Gastrocnemius medialis (tissue), 4 donors: ENCODE measurements around the gene MMAA. TPM values are rescaled to one million over a fixed set of nuclear protein-coding genes. Genes with fewer than 3 reads are reported as not detected.
"Not testable (repeated sequence)": the region's sequence is repeated elsewhere in the genome, so short reads cannot be mapped to it uniquely, and the experiment has no call there.

Source experiments
- ATAC-seq, 2 donors: fragments of 150-250 bp; one replicate each; pipeline ENCODE4 v1.9.1; 2016
- DNase-seq, 2 donors: peaks; one replicate each; pipeline ENCODE4 v3.0.0-alpha.2; 2019
- H3K27ac ChIP-seq, 4 donors: fragments of 200-600 bp; sonication (generic); 1 replicate in 1 of 4; 2 replicates in 3 of 4; pipeline ENCODE4 v1.5.1; 2016 to 2018; ENCODE audit warnings: mild to moderate bottlenecking in 2 of 4, moderate library complexity in 1 of 4
- H3K27me3 ChIP-seq, 3 donors: fragments of 200-600 bp; sonication (generic) in 2 of 3; 1 replicate in 1 of 3; 2 replicates in 2 of 3; pipeline versions ENCODE4 v1.5.1 to v1.6.0; 2016 to 2019; ENCODE audit warnings: mild to moderate bottlenecking in 1 of 3, moderate library complexity in 1 of 3
- H3K36me3 ChIP-seq, 2 donors: fragments of 200-600 bp; sonication (generic) in 1 of 2; one replicate each; pipeline ENCODE4 v1.5.1; 2017 to 2018
- H3K4me1 ChIP-seq, 2 donors: fragments of 200-600 bp; sonication (generic) in 1 of 2; one replicate each; pipeline ENCODE4 v1.5.1; 2016 to 2017; ENCODE audit warnings: mild to moderate bottlenecking in 2 of 2
- H3K4me3 ChIP-seq, 4 donors: fragments of 200-600 bp; sonication (generic) in 3 of 4; 1 replicate in 1 of 4; 2 replicates in 3 of 4; pipeline ENCODE4 v1.5.1; 2016 to 2019; ENCODE audit warnings: mild to moderate bottlenecking in 2 of 4
- H3K9me3 ChIP-seq, 3 donors: fragments of 200-600 bp; sonication (generic) in 2 of 3; 1 replicate in 1 of 3; 2 replicates in 2 of 3; pipeline ENCODE4 v1.5.1; 2016 to 2019
- CTCF ChIP-seq, 5 experiments: fragments of 450-650 bp in 3 of 5; fragments of 200-600 bp in 2 of 5; sonication (generic) in 2 of 5; IDR thresholded peaks in 4 of 5; conservative IDR thresholded peaks in 1 of 5; 1 replicate in 4 of 5; 2 replicates in 1 of 5; pipeline ENCODE4 v1.5.1; 2016 to 2019; ENCODE audit warnings: antibody characterized with exemption in 5 of 5, mild to moderate bottlenecking in 3 of 5, moderate library complexity in 3 of 5
- POLR2A ChIP-seq, 2 donors: fragments of 450-650 bp; IDR thresholded peaks; one replicate each; pipeline ENCODE4 v1.6.1; 2017; ENCODE audit warnings: antibody characterized with exemption in 2 of 2, mild to moderate bottlenecking in 2 of 2, moderate library complexity in 2 of 2
- in situ Hi-C, 4 donors: fragments of 200-750 bp; cut with MboI; loops; one replicate each; pipeline versions ENCODE4 v1.15.0 to v1.8.0; 2017; ENCODE audit warnings: low sequenced_read_pairs in 4 of 4
- intact Hi-C: fragments of 100-400 bp; cut with DNase I; formaldehyde crosslinking; loops from one replicate; pipeline ENCODE4 v1.15.1; 2023; ENCODE audit warnings: low total_unique reads
- total RNA-seq, 4 donors: library from RNA; depleted of rRNA; stranded (reverse); fragments of >200 nt; gene quantifications; one replicate each; pipeline versions ENCODE4 v1.1.0 to v1.2.3, GENCODE V29; 2016

Gene MMAA
- total RNA-seq, 4 donors from 2014 or later: 5.1 to 10.9 (median 8.4) TPM

DNA sequence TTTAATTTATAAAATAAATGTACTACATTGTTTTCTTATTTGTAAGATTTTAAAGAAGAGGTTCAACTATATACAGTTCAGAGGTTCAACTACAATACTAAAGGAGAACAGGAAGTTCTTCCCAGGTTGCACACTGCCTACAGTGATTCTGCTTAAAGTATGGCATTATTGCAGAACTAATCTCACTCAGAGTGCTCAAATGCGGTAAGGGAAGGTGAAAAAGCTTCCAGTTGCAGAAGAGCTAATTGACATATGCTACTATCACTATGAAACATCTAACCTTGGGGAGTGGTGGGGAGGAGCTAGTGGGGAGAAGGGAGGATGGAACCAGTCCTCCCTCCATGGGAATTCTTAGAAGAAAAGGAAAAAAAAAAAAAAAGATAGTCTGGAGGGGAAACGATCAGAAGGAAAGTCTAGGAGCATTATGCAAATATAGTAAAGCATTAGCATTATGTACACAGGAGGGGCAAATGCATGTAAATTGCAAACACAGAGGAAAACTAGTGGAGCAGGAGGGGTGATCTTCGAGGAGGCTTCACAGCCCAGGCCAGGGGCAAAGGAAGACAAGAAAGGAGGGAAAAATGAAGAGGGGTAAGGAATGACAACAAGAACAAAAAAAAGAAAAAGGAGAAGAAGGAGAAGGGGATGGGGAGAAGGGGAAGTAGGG is 32.0 kb upstream of the MMAA start:
- H3K27ac ChIP-seq: no peak overlapping the region
- H3K4me3 ChIP-seq: no peak overlapping the region
- no peaks in the 10 kb centered on the region for H3K4me1 ChIP-seq
- ATAC-seq (no peak), DNase-seq (no peak)
- H3K27me3 ChIP-seq: no peaks in the 10 kb centered on the region
- intact Hi-C loops (no loop called here), in situ Hi-C loops (no loop called here)
- H3K36me3 ChIP-seq: no peaks in the 10 kb centered on the region
- H3K9me3 ChIP-seq: no peaks in the 10 kb centered on the region
- TF ChIP-seq POLR2A (IDR thresholded peaks at IDR 0.05) (no peak), CTCF (IDR thresholded peaks at IDR 0.05 in 4 of 5, conservative IDR thresholded peaks at IDR 0.05 in 1 of 5) (no peak)

GRCh38 chr4:145589381-145589780 is 29.8 kb upstream of the MMAA start:
- intact Hi-C loops, in situ Hi-C loops, ATAC-seq: not testable (repeated sequence)

DNA sequence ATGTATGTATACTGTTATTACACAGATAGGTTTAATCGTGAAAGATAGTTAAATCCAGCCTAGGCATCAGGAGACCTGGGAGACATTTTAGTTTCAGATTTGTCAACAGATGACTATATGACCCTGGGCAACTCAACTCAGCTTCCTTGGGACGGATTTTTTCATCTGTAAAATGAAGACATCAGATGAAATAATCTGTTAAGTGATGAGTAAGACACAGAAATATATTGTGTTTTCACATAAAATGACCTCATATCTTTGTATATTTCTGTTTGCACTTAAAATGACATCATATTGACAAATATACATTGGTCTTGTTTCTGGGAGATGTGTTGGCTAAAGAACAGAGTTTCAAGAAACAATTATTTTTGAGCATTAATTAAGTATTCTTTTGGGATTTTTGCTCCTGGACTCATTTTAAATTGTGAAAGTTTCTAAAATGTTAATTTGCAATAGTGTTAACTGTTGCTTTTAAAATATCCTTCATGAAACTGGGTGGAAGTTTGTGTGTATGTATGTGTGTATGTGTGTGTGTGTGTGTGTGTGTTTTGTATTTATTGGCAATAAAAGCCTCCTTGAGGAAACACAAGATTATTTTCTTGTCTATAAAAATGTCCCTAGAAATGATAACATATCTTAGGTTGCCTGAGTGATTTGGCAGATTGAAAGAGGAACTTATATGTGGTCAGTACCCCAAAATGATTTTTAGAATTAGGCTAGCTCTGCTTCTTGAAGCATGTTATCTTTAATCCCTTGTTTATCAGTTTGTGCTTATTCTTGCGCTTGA is 29.1 kb upstream of the MMAA start:
- in situ Hi-C loops: no loop called here
- DNase-seq (no peak), ATAC-seq (no peak)

More at GRCh38 chr4:145589381-145589780, 29.8 kb upstream of the MMAA start:
- not testable (repeated sequence) for H3K36me3 ChIP-seq, H3K27ac ChIP-seq, H3K9me3 ChIP-seq, H3K4me3 ChIP-seq, DNase-seq, H3K4me1 ChIP-seq, H3K27me3 ChIP-seq

GRCh38 chr4:145602129-145602760 is 16.9 kb upstream of the MMAA start:
- Histone ChIP-seq H3K4me1 (no peaks in the 10 kb centered on the region), H3K4me3 (no peak overlapping the region), H3K27ac (no peak overlapping the region), H3K36me3 (no peaks in the 10 kb centered on the region), H3K9me3 (no peaks in the 10 kb centered on the region), H3K27me3 (no peaks in the 10 kb centered on the region)
- no peak for DNase-seq
- TF ChIP-seq POLR2A (IDR thresholded peaks at IDR 0.05): no peak
- TF ChIP-seq CTCF (IDR thresholded peaks at IDR 0.05 in 4 of 5, conservative IDR thresholded peaks at IDR 0.05 in 1 of 5): no peak
- no peak for ATAC-seq
- intact Hi-C loops: no loop called here
- in situ Hi-C loops: loop anchor here in 2 of 4 donors (10.0 kb wide), 1 partner anchor 367 kb away; no protein-coding TSS in a partner anchor

More for the DNA sequence above, 29.1 kb upstream of the MMAA start:
- Histone ChIP-seq H3K36me3 (no peaks in the 10 kb centered on the region), H3K4me1 (no peaks in the 10 kb centered on the region), H3K27ac (no peak overlapping the region), H3K27me3 (no peaks in the 10 kb centered on the region), H3K4me3 (no peak overlapping the region), H3K9me3 (no peaks in the 10 kb centered on the region)
- TF ChIP-seq POLR2A (IDR thresholded peaks at IDR 0.05) (no peak), CTCF (IDR thresholded peaks at IDR 0.05 in 4 of 5, conservative IDR thresholded peaks at IDR 0.05 in 1 of 5) (no peak)
- intact Hi-C loops: no loop called here

GRCh38 chr4:145605941-145606340 is 13.2 kb upstream of the MMAA start:
- no peak for TF ChIP-seq CTCF (IDR thresholded peaks at IDR 0.05 in 4 of 5, conservative IDR thresholded peaks at IDR 0.05 in 1 of 5)
- TF ChIP-seq POLR2A (IDR thresholded peaks at IDR 0.05): no peak
- DNase-seq: no peak
- intact Hi-C loops (no loop called here), in situ Hi-C loops (loop anchor here in 3 of 4 donors (5.0 to 10.0 kb wide), 2 partner anchors 369 to 371 kb away; no protein-coding TSS in a partner anchor)
- no peaks in the 10 kb centered on the region for H3K4me1 ChIP-seq
- no peak for ATAC-seq
- no peaks in the 10 kb centered on the region for H3K36me3 ChIP-seq
- H3K27ac ChIP-seq: no peak overlapping the region
- H3K27me3 ChIP-seq: no peaks in the 10 kb centered on the region
- H3K9me3 ChIP-seq: no peaks in the 10 kb centered on the region
- H3K4me3 ChIP-seq: no peak overlapping the region
